Activated CD4-positive, CD25-positive, alpha-beta regulatory T cell treated with anti-CD3 and anti-CD28 coated beads, Interleukin-2, amount 50 U/mL, for 24 hours (primary cell): Measurements from ENCODE around the gene NR0B2.

Source experiments
- ATAC-seq, 2 donors: fragments of 150-1000 bp; cut with Tn5 transposase; one replicate each; pipeline ENCODE4 v1.10.0; 2021; ENCODE audit warnings: mild to moderate bottlenecking in 1 of 2, moderate library complexity in 1 of 2

The NR0B2 gene

GRCh38 chr1:26932531-26932930 is 18.8 kb upstream of the NR0B2 start:
- ATAC-seq: no peak

DNA sequence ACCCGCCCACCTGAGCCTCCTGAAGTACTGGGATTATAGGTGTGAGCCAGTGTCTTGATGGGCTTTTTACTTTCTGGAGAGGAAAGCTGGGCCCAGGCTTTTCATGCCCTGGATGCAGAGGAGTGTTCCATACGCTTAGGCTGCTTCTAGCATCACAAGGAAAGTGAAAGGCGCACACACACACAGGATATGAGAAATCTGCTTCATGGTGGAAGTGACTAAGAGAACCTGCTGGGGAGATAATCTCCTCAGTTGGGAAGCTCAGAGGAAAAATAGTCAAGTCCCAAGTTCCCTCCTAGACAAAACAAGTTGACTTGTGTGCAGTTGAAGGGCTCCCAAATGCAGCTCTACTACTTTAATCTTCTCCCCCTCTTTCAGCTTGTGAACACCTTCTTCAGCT is 9.9 kb upstream of the NR0B2 start:
- no peak for ATAC-seq

DNA sequence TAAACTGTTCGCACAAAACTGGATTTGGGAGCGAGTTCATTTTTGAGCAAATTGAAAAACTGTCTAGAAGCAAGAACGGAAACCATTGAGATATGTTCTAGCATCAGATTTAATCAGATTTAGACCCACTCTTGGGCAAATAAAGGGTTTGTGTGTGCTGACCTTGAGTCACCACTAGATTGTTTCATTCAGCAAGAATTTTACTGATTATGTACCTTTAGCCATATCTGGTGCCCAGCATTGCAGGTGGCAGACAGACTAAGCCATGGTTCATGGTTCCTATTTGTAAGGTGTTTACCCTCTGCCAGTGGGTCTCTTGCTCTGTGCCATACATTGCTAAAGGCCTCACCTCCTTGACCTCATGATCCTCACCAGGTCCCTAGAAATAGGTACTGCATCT is 9.1 kb upstream of the NR0B2 start:
- ATAC-seq: no peak

- ATAC-seq: no peak
These were observed 8.6 kb upstream of the NR0B2 start for GRCh38 chr1:26922431-26922729.

GRCh38 chr1:26921540-26922430 is 8.0 kb upstream of the NR0B2 start, which contains the start of gene NUDC:
NUDC (plus strand) TSS chr1:26921743; CDS start chr1:26921849, 106 bp downstream.
- peak; percentile 93 to 95 for ATAC-seq

GRCh38 chr1:26921126-26921539 is 7.4 kb upstream of the NR0B2 start:
- ATAC-seq: peak; percentile 68 to 69

GRCh38 chr1:26915204-26915842 is 1.5 kb upstream of the NR0B2 start:
- ATAC-seq: no peak

GRCh38 chr1:26913389-26913753 is 404 bp downstream of the NR0B2 start:
- no peak for ATAC-seq

GRCh38 chr1:26912147-26912490 is 1.7 kb downstream of the NR0B2 start:
- no peak for ATAC-seq

DNA sequence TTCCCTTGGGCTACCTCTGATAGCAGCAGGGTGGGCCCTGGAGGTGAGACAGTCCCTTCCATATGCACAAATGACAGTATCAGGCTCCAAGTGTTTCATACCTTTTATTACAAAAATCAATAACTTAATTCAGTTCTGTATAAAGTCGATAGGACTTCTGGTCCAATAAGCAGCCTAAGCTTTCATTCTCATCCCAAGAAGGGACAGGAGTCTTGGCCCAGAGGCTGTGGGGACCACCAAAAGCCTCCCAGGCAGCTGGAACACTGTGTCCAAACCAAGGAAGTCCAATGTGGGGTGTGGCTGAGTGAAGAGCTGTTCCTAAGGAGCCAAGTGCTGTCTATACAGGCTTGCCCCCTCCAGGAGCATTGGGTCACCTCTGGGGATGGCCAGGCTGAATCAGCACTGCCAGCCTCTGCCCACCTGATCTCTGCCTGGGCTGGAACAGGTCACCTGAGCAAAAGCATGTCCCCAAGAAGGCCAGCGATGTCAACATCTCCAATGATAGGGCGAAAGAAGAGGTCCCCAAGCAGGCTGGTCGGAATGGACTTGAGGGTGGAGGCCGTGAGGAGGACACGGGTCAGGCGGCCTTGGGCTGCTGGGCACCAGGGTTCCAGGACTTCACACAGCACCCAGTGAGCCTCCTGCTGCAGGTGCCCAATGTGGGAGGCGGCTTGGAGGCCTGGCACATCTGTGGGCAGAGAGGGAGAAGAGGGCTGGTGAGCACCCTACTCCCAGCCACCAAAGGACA is 2.2 kb downstream of the NR0B2 start:
- ATAC-seq: no peak

DNA sequence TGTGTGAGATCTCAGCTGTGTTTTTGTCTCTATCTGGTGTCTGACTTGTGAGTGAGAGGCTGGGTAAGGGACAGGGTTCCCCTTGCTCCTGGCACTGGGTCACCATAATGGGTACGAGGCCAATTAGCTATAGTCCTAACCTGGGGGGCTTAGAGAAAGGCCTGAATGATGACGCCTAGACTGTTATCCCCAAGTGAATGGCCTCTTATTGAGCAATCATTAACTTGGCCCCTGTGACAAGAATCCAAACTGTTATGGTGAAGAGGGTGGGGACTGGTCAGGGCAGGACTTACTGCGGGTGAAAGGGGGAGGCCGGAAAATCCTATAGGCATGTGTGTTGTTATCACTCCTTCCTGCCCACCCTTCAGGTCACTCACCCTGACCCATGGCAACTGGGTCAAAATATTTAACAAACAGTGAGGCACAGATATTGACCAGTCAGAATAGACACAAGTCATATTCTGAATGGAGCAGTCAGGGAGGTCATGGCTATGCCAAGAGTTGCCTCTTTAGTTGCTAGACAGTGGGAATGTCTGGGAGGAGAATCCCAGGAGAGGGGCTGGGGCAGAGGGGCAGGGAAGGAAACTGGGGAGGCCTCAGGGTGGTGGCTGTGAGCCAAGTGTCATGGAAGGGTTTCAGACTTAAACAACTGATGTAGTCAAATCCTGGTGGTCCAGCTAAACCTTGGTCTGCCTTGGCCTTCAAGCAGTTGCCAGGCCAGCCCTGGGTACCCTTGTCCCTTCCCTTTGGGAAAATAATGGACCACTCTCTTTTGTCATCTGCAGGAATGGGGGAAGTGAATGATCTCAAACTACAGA is 3.2 kb downstream of the NR0B2 start:
- no peak for ATAC-seq

GRCh38 chr1:26909951-26910342 is 3.8 kb downstream of the NR0B2 start:
- no peak for ATAC-seq

DNA sequence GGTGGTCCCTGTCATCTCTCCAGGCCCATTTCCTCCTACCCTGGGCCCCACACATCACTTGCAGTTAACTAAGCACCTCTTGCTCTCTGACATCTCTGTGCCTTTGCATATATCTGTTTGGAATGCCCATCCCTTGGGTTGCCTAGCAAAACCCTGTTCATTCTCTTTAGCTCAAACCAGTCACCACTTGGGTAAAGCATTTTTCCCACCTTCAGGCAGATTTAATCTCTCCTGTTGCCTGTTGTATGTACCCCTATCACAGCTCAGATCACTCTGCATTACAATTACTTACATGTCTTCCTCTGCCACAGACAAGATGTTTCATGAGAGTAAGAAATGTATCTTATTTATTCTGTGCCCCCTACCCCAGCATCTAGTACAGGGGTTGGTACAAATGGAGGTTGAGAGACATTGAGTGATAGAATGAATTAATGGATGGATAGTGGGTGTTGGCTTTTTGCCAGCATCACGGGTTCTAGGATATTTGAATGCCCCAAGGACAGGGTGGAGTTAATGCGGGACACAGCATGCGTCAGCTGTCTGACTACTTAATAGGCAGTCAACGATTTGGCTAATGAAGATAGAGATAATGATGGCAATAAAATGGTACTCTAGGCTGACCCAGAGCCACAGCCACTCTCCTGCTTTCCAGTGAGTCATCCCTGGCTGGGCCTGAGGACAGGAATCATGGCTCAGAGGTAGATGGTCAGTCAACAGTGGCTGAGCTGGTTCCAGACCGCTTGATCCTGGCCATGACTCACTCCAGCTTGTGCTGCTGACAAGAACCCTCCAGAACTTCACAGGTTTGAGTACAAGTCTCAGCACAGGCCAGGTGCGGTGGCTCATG is 6.5 kb downstream of the NR0B2 start:
- ATAC-seq: no peak

- ATAC-seq: no peak
These were observed 12.8 kb downstream of the NR0B2 start for GRCh38 chr1:26900815-26901511.

DNA sequence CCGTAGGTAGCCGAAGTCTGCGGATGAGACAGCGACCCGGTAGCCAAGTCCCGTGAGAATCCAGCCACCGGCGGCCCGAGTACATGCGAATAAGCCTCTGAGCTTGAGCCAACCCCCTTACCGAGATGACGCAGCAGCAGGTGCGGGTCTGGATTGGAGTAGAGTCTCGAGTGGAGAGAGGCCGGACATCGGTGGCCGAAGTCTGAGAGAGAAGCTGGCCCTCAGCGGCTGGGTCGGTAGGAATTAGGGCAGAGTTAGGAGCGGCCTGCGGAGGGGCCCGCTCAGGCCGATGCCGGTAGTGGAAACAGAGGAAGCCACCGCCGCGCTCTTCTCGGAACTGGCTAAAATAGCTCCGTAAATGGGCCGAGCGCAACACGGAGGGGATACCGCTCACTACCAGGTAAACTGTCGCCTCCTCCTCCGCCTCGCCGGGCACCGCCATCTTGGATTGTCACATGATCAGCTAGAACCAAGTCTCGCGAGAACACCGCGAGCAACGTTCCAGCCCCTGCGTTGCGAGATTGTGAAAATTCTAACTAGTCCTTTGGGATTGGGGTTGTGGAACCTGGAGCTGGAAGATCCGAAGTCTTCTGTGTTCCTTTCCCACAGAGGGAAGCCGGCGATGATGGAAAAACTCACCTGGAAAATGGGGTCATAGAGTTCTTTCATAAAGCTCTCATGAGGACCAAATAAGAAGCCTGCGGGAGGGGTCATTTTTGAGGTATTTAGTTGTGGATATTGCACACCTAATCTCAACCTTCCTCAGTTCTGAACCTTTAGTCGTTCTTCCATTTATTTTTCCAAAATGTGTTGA is 13.6 kb downstream of the NR0B2 start, which contains the start of gene GPATCH3:
TSS of gene GPATCH3 (minus strand) at position 467 of the 814 bp plus-strand sequence. CDS start at position 442, 25 bp downstream.
- peak; percentile 89 to 90 for ATAC-seq

GRCh38 chr1:26897351-26897750 is 16.4 kb downstream of the NR0B2 start:
- ATAC-seq: no peak

DNA sequence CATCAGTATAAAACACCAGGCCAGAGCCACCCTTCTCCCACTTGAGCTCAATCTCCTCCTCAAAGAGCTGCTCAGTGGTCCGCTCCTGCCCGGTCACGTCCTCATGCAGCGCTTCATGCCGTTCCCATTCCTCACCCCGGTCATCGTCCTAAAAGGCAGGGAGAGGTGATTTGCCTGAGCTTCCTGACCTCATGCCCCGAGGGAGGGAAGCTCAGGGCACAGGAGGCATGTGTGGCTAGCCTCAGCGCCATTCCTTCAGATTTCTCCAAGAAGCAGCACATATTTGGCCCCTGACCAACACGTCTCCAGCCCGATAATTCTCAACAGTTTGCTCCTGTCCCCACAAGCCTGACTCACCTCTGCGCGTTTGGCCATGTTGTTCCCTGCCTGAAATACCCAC is 19.5 kb downstream of the NR0B2 start:
- ATAC-seq: no peak

GRCh38 chr1:26890467-26890796 is 23.3 kb downstream of the NR0B2 start:
- peak; percentile 30 to 36 for ATAC-seq

GRCh38 chr1:26889551-26890466 is 24.0 kb downstream of the NR0B2 start, which contains the start of gene GPN2:
GPN2 (minus strand) TSS chr1:26890283; CDS start chr1:26890096, 187 bp downstream.
- ATAC-seq: peak; percentile 97 to 98
